ENCODE data around the gene STYXL1. TPM values are rescaled to one million over a fixed set of nuclear protein-coding genes. Genes with fewer than 3 reads are reported as not detected.
A peak's percentile ranks its signal among the peaks of the same experiment; 100 is the strongest.

STYXL1 gene
- total and polyA plus RNA-seq, 2 experiments from 2014 or later = 56.3 to 70.1 TPM

- H3K4me3 ChIP-seq = no peak overlapping the region
- H2AFZ ChIP-seq = no peak overlapping the region
- H3K9me3 ChIP-seq (ENCODE audit: low read depth) = no peaks in the 10 kb centered on the region
- 90% methylated on average over 5 of the region's 5 CpGs for WGBS (ENCODE audit: low lambda C conversion rate, missing lambda C conversion rate)
- H3K27ac ChIP-seq = no peak overlapping the region
- peaks cover 90% of the 10 kb centered on the region for H3K79me2 ChIP-seq
- H3K27me3 ChIP-seq = no peaks in the 10 kb centered on the region
- TF ChIP-seq EZH2 (IDR thresholded peaks at IDR 0.05; ENCODE audit: borderline replicate concordance) (no peak), EZH2phosphoT487 (IDR thresholded peaks at IDR 0.05; ENCODE audit: low read depth, severe bottlenecking, unreplicated experiment) (no peak)
- TF ChIP-seq, protein P1, sequence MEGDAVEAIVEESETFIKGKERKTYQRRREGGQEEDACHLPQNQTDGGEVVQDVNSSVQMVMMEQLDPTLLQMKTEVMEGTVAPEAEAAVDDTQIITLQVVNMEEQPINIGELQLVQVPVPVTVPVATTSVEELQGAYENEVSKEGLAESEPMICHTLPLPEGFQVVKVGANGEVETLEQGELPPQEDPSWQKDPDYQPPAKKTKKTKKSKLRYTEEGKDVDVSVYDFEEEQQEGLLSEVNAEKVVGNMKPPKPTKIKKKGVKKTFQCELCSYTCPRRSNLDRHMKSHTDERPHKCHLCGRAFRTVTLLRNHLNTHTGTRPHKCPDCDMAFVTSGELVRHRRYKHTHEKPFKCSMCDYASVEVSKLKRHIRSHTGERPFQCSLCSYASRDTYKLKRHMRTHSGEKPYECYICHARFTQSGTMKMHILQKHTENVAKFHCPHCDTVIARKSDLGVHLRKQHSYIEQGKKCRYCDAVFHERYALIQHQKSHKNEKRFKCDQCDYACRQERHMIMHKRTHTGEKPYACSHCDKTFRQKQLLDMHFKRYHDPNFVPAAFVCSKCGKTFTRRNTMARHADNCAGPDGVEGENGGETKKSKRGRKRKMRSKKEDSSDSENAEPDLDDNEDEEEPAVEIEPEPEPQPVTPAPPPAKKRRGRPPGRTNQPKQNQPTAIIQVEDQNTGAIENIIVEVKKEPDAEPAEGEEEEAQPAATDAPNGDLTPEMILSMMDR (IDR thresholded peaks at IDR 0.05; ENCODE audit: poor library complexity) = no peak
- no peaks in the 10 kb centered on the region for H3K9me2 ChIP-seq (replicated peaks; ENCODE audit: insufficient read depth)
- no peaks in the 10 kb centered on the region for H3K36me3 ChIP-seq (replicated peaks; ENCODE audit: insufficient read depth, low read depth)
- H3K4me1 ChIP-seq (ENCODE audit: insufficient read depth) = peaks cover 23% of the 10 kb centered on the region
- no peak for DNase-seq (ENCODE audit: low spot score)
- H3K4me2 ChIP-seq = no peak overlapping the region
- H4K20me1 ChIP-seq (ENCODE audit: insufficient read depth, poor library complexity, severe bottlenecking) = peaks cover 21% of the 10 kb centered on the region
Observed at GRCh38 chr7:76050545-76050944, 2.7 kb upstream of the STYXL1 start.

- Histone ChIP-seq H3K27ac (peak overlapping the region; percentile 99), H3K36me3 (replicated peaks; ENCODE audit: insufficient read depth, low read depth) (no peaks in the 10 kb centered on the region), H3K4me2 (peak overlapping the region; percentile 93), H3K27me3 (no peaks in the 10 kb centered on the region), H3K9me2 (replicated peaks; ENCODE audit: insufficient read depth) (no peaks in the 10 kb centered on the region), H4K20me1 (ENCODE audit: insufficient read depth, poor library complexity, severe bottlenecking) (peaks cover 18% of the 10 kb centered on the region), H3K9me3 (ENCODE audit: low read depth) (no peaks in the 10 kb centered on the region), H3K79me2 (peaks cover 91% of the 10 kb centered on the region), H2AFZ (no peak overlapping the region), H3K4me1 (ENCODE audit: insufficient read depth) (peaks cover 23% of the 10 kb centered on the region), H3K4me3 (peak overlapping the region; percentile 83)
- 89% methylated on average over 6 of the region's 6 CpGs for WGBS (ENCODE audit: low lambda C conversion rate, missing lambda C conversion rate)
- no peak for DNase-seq (ENCODE audit: low spot score)
- TF ChIP-seq, protein P1 (IDR thresholded peaks at IDR 0.05; ENCODE audit: poor library complexity) = no peak
- no peak for TF ChIP-seq EZH2phosphoT487 (IDR thresholded peaks at IDR 0.05; ENCODE audit: low read depth, severe bottlenecking, unreplicated experiment)
- no peak for TF ChIP-seq EZH2 (IDR thresholded peaks at IDR 0.05; ENCODE audit: borderline replicate concordance)
Observed at GRCh38 chr7:76049295-76049694, 1.5 kb upstream of the STYXL1 start.

- peaks cover 93% of the 10 kb centered on the region for H3K79me2 ChIP-seq
- H3K4me2 ChIP-seq = peak overlapping the region; percentile 93
- H3K9me3 ChIP-seq (ENCODE audit: low read depth) = no peaks in the 10 kb centered on the region
- H3K9me2 ChIP-seq (replicated peaks; ENCODE audit: insufficient read depth) = no peaks in the 10 kb centered on the region
- H4K20me1 ChIP-seq (ENCODE audit: insufficient read depth, poor library complexity, severe bottlenecking) = peaks cover 15% of the 10 kb centered on the region
- peak overlapping the region; percentile 83 for H3K4me3 ChIP-seq
- TF ChIP-seq EZH2 (IDR thresholded peaks at IDR 0.05; ENCODE audit: borderline replicate concordance) (no peak), EZH2phosphoT487 (IDR thresholded peaks at IDR 0.05; ENCODE audit: low read depth, severe bottlenecking, unreplicated experiment) (no peak)
- TF ChIP-seq, protein P1 (IDR thresholded peaks at IDR 0.05; ENCODE audit: poor library complexity) = peak; percentile 10
- H2AFZ ChIP-seq = peak overlapping the region; percentile 96
- no peaks in the 10 kb centered on the region for H3K36me3 ChIP-seq (replicated peaks; ENCODE audit: insufficient read depth, low read depth)
- H3K4me1 ChIP-seq (ENCODE audit: insufficient read depth) = peaks cover 20% of the 10 kb centered on the region
- DNase-seq (ENCODE audit: low spot score) = peak; percentile 49
- WGBS (ENCODE audit: low lambda C conversion rate, missing lambda C conversion rate) = 1% methylated on average over 8 of the region's 9 CpGs
- no peaks in the 10 kb centered on the region for H3K27me3 ChIP-seq
- peak overlapping the region; percentile 99 for H3K27ac ChIP-seq
Observed at GRCh38 chr7:76048668-76048988, 828 bp upstream of the STYXL1 start.
